ENCODE measurements around the gene LRRC47. TPM values are rescaled to one million over a fixed set of nuclear protein-coding genes. Genes with fewer than 3 reads are reported as not detected.
"Not testable (repeated sequence)": the region's sequence is repeated elsewhere in the genome, so short reads cannot be mapped to it uniquely, and the experiment has no call there.

Gene LRRC47
- total RNA-seq, 1 donor from 2014 or later = 34.7 TPM

DNA sequence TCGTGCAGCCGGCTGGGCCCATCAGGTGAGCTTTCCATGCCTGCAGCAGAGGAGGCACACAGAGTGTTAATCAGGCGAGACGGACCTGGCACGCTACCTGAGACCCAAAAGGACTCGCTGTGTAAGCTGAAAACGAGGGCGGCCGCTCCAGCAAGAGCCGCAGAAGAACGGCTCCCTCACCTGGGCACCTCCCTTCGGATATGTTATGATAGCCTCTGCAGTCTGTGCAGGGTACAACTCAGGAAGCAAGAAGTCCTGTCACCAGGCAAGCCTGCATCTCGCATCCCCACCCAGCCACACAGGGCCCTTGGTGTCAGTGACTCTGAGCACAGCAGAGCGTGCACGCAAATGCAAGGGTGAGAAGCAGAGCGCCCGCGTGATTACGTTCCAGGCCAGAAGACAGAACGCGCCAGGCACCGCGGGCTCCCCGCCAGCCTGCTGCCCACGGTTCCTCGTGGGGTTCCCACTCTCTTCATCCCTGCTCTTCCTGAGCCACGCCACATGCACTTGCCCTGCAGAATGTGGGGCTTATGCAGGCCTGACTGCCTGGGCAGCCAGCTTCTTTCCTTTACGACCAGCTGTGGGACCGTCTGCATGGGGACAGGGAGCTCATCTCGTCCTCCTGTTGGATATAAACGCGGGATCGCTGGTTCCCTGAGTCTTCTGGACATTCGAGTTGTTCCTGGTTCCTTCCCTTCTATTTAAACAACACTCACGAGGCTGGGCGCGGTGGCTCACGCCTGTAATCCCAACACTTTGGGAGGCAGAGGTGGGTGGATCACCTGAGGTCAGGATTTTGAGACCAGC is 20.2 kb upstream of the LRRC47 start:
- no peak for DNase-seq (ENCODE audit: low read depth, low spot score)

DNA sequence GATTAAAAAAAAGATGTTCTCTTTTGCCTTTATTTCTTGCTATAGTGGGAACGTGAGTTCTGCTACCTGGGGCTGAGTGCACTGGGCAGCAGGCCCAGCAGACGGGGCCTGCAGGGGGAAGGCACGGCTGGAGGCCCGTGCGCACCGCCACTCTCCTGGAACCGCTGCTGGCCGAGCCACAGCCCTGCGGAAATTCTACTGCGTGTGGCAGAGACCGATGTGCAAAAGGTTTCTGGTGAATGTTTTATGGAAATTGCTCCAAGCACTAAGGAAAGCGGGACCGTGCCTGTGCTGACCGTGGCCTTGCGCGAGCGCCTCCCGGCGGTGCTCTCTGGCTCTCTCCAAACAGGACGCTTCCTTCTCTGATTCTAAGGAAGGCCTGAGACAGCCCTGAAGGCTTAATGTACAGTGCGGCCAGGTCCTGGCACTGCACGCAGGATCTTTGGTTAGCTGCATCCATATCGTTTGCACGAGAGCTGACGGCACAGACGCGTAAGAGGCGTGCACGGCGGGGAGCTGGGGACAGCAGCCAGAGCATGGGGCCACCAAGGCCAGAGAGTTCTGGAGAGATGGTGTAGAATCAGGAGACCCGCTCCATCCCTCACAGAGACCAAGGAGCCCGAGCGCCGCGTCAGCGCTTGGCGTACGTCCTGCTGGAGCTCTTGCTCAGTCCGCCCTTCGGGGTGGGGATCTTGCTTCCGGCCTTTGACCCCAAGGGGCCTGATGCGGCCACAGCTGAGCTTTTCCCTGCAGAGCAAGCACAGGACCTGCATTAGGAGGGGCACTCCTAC is 18.7 kb upstream of the LRRC47 start:
- no peak for DNase-seq (ENCODE audit: low read depth, low spot score)

DNA sequence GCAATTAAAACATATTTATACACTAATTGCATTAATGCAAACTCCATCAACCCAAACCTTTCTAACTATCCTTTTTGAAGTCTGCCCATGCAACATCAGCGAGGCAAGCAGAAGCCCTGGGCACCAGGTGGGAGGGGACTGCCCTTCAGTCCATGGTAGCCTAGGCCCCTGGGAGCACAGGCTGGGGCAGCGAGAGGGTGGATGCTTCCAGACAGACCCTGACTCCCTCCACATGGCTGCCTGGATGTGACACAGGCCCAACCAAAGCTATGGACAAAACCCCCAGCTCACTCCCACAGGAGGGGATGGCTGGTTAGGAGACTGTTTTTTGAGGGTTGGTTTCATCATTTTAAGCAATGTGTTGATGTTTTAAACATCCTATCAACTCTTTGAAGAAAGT is 17.8 kb upstream of the LRRC47 start:
- DNase-seq (ENCODE audit: low read depth, low spot score) = no peak

DNA sequence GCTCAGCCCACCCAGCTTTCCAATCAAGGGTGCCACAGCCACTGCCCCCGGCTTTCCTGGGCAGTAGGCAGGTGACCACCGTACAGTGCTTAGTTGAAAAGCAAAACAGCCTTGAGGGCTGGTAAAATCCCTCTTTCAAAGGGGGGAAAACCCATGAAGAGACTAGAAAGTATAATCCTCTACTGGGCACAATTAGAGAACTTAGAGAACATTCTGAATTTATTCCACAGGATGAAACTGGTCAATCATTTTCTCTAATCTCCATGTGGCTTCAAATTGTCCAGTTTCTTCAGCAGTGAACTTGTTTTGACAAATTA is 15.3 kb upstream of the LRRC47 start:
- DNase-seq (ENCODE audit: low read depth, low spot score) = no peak

DNA sequence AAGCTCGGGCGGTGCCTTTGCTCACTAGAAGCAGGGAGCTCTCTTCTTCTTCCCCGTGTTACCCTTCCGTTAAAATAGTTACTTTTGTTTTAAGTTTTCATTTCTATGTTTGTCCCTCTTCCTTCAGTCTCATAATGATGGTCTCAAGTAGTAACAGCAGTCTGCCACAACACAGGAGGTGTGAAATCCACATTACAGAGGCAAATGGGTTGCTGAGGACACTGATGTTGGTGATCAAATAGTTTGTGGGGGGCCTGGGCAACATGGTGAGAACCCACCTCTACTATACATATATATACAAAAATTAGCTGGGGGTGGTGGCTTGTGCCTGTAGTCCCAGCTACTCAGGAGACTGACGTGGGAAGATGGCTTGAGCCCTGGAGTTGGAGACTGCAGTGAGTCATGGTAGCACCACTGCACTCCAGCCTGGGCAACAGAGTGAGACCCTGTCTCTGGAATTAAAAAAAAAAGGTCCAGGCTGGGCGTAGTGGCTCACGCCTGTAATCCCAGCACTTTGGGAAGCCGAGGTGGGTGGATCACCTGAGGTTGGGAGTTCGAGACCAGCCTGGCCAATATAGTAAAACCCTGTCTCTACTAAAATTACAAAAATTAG is 14.0 kb upstream of the LRRC47 start:
- not testable (repeated sequence) for DNase-seq (ENCODE audit: low read depth, low spot score)

DNA sequence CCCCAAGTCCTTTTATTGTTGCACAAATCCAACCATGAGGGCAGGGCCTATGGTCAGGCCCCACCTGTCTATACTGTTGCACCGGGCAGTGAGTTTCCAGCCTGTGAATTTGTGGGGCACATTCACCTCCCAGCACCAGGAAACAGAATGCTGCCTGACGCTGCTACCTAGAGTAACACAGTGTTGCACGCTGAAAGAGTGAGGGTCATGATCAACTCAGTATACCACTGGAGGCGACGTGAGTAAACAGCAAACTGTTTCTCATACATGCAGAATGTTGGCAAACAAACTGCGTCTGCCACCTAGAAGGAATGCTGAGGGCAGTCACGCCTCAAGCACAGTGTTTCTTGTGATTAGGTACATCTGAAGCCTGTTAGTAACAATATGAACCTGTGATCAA is 13.4 kb upstream of the LRRC47 start:
- DNase-seq (ENCODE audit: low read depth, low spot score) = no peak

DNA sequence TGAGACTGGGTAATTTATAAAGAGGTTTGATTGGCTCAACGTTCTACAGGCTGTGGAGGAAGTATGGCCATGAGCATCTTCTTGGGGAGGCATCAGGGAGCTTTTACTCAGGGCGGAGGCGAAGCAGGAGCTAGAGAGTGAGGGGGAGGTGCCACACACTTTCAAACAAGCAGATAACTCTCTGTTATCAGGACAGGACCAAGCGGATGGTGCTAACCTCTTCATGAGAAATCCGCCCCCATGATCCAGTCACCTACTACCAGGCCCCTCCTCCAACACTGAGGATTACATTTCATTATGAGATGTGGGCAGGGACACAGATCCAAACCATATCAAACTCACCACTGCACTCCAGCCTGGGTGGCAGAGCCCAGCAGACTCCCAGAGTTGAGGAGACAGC is 11.5 kb upstream of the LRRC47 start:
- DNase-seq (ENCODE audit: low read depth, low spot score) = no peak

DNA sequence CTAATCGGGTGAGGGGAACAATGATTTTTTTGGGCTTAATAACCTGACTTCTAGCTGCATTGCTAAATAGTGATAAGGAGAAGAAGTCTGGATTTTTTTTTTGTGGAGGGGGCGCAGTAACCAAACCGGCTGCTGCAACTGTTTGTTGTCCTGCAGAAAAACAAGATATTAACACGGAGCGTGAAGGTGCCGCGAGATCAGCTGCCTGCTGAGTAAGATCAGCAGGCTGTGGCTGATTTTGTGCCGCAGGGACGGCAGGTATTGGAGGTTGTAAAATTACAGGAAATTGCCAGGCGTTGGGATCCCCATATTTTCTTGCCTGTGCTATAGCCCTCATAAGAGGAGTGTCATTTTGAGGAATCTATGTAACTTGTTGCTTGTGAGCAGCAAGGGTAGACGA is 8.7 kb upstream of the LRRC47 start:
- no peak for DNase-seq (ENCODE audit: low read depth, low spot score)

DNA sequence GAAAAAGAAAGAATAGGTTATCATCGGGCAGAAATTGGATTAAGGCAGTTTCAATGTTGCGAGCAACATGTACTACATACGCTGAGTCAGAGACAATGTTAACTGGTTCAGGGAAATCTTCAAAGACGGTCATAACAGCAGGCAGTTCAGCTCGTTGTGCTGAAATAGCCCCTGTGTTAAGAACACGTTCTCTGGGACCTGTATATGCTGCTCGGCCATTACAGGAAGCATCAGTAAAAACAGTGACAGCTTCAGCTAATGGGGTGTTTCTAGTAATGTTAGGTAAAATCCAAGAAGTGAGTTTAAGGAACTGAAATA is 8.3 kb upstream of the LRRC47 start:
- DNase-seq (ENCODE audit: low read depth, low spot score) = not testable (repeated sequence)

DNA sequence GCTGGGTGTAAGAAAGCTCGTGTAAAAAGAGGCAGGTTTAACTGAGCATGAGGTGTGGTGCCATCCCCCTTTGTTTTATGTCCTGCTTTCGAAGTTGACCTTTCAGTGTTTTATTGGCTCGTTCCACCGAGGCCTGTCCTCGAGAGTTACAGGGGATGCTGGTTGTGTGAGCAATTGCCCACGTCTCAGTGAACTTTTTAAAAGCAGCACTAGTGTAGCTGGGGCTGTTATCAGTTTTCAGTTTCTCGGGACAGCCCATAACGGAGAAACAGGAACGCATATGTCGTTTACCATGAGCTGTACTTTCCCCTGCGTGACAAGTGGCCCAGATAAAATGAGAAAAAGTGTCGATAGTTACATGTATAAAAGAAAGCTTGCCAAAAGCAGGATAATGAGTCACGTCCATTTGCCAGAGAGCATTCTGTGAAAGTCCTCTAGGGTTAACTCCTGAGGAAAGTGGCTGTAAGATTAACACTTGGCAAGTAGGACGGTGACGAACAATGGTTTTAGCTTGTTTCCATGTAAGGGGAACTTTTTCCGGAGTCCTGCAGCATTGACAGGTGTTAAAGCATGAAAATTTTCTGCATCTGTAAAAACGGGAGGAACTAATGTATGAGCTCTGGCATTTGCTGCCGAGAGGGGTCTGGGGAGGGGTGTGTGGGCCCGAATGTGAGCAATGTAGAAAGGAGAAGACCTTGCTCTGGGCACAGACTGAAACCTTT is 7.8 kb upstream of the LRRC47 start:
- DNase-seq (ENCODE audit: low read depth, low spot score) = peak; percentile 26

DNA sequence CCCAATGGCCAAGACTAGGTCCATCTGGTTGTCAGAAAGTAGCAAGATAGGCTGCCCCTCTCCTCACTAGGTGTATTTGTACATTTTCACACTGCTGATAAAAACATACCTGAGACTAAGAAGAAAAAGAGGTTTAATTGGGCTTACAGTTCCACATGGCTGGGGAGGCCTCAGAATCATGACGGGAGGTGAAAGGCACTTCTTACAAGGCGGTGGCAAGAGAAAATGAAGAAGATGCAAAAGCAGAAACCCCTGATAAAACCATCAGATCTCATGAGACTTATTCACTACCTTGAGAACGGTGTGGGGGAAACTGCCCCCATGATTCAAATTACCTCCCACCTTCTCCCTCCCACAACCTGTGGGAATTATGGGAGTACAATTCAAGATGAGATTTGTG is 4.5 kb upstream of the LRRC47 start:
- DNase-seq (ENCODE audit: low read depth, low spot score) = not testable (repeated sequence)

DNA sequence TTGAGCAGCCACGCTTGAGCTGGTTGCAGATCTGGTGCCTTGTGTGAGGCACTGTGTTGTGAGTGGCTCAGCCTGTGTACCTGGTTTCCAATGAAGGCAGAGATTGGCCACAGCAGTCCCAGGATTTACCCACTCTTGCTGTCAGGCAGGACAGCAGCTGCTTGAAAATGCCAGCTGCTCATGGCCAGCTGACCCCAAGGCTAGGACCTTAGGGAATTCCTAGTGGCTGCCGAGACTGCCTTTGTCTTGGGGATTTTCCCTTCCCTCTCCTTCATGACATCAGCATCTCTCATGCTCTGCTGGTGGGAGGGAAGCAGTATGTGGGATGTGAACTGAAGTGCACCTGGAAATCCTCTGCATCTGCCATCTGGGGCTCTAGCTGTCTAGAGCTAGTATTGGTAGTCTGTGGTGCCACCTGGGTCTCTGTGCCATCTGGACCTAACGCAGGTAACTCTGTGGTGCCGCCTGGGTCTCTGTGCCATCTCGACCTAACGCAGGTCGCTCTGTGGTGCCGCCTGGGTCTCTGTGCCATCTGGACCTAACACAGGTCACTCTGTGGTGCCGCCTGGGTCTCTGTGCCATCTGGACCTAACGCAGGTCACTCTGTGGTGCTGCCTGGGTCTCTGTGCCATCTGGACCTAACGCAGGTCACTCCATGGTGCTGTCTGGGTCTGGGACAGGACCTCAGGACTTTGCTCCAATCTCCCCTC is 3.8 kb upstream of the LRRC47 start:
- DNase-seq (ENCODE audit: low read depth, low spot score) = no peak

DNA sequence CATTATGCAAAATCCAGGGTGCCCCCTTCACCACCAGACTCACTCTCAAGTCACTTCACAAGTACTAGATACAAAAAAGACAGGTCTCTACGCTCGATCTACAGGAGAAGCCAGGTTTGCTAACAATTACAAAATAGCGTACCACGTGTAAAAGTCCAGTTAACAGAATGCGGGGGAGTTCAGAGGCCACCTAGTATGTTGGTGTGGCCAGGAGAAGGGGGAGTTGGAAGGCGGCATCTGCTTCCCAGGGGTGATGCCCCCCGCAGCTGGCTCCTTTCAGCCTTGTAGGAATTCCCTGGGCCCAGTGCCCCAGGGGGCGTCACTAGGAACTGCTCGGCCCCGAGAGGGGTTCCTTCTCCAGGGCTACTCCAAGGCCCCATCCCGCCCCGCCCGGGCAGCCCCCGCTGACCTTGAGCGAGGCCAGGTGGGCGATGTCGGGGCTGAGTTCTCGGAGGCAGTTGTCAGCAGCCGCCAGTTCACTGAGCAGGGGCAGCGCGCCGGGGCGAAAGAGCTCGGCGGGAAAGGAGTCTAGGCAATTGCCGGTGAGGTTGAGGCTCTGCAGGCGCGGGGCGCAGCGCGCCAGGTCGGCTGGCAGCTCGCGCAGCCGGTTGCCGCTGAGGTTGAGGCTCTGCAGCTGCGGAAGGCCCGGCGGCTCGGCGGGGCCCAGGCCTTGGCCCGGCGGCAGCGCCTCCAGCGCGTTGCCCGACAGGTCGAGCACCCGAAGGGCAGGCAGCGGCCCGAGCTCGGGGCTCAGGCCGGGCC is 664 bp downstream of the LRRC47 start:
- DNase-seq (ENCODE audit: low read depth, low spot score) = no peak

DNA sequence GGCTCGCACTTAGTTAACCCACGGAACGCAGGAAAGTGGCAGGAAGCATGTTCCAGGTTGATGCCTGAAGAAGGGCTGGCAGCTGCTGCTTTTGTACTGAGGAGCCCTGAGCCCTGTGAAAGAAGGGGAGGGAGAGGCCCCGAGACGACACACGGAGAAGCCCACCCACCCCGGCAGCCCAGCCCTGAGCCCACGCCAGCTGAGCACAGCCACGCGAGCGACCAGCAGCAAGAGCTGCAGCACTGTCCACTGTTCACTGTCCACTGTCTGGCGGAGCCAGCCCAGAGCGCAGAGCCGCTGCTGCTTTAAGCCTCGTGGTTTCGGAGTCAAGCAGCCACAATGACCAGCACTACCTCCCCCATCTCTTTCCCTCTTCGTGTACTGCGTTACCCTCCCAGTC is 5.3 kb downstream of the LRRC47 start:
- no peak for DNase-seq (ENCODE audit: low read depth, low spot score)

DNA sequence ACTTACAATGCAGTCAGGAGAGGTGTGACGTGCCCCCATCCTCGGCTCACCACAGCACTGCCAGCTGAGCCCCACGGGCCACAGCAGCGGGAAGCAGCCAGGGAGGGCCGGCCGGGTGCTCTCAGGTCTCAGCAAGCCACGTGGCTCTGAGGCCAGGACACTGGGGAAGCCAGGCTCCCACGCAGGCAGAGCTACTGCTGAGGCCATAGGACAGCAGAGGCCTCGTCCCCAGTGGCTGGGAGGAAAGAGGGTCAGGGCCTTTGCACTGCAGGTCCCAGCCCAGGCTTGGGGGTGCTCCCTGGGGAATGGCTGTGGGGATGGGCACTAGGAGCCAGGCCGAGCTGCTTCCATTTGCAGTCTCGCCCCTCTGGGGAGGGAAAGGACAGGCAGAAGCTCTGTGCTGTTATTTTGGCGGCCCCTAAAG is 5.8 kb downstream of the LRRC47 start:
- DNase-seq (ENCODE audit: low read depth, low spot score) = no peak

DNA sequence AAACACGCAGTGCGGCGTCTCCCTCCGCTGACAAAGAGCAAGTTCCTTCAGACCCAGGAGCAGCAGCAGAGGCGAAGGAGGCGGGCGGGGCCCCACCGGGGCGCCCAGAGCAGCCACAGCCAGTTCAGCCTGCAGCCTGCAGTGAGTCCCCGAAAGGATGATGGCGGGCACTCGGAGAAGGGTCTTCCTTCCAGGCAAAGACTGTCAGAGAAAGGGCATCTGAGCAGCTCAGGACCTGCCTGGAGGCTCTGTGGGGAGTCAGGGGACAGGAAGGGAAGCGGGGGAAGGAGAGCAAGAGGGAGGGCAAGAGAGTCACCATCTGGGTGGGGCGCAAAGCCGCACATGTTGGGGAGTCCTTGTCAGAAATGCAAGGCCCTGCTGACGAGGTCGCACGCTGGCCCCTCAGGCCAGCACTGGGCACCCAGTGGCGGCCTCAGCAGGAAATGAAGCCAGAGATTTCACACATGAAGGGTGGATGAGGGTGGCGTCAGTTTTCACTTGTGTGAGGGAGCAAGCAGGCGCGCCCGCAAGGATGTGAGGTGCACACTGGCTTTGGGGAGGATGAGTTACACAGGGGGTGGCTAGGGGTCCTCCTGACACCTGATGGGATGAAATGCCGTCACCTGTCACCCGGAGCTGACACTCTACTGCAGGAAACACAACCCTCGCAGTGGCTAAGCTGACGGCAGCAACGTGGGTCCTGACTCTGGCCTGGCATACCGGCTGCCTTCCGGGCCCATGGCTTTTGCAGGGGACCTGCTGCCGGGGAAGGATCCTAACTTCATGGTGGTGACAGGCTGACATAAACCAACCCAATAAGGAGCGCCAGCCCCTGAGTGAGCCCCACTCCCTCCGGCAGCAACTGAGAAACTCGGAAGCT is 6.6 kb downstream of the LRRC47 start:
- DNase-seq (ENCODE audit: low read depth, low spot score) = no peak

DNA sequence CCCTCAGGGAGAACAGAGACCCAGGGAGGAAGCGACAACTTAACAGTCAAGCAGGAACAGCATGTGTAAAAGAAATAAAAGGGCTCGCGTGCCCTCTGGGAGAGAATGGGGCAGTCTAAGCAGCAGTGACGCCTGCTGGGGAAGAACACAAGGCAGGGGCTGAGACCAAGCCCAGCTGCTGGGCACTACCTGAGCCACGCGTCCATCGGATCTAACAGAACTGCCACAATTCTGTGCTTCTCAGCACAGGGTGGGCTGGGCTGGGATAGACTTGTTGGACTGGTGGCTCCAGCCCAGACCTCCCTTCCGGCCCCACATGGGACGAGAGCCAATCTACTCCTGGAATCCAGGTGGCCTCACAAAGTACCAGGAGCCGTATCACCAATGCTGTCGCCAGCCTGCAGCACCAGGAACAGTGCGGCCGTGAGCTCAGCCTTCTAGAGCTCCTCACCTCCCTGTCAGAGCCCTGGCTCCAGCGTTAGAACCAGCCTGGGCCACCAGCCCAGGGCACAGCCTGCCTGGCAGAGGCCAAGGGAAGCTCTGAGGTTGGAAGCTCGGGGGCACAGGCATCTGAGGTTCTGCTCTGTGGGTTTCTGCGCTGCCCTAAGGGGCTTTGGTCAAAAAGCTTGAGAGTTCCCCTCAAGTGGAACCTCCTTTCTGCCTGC is 7.4 kb downstream of the LRRC47 start:
- DNase-seq (ENCODE audit: low read depth, low spot score) = no peak

DNA sequence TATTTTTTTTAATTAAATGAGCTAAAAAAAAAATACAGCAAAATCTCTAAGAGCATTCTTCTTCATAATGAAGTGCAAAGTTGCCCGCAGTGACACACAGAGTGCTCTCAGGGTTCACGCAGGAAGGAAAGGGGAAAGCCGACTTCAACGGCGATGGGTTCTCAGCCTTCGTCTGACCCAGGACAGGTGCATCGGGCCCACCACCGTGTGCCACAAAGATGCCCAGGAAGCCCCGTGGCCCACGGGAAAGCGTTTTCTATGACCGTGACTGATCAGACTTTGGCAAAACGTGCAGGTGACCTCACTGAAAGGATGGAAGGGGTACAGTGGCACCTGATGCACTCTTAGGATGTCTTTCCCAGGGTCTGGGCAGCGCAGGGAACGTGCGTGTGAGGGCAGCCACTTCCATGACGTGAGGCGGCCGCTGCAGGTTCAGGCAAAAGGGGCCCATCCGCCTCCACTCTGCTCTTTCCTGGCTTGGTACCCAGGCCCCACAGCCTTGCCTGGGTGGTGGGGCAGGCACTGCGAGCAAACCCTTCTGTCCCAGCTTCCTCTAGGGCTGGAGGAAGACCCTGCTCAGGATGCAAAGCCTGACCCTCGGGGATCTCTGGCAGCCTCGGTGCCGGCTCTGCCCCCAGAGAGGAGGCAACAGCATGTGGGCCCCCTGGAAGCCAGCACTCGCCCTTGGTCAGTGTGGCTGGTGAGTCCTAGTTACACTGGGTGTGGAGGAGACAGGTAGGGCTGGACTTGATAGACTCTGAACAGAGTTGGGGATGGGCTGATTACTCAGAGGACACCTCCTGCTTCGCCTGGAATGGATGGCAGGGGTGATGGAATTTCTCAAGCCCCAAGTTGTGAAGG is 8.3 kb downstream of the LRRC47 start:
- DNase-seq (ENCODE audit: low read depth, low spot score) = no peak

All from pulmonary artery endothelial cell (primary cell).